Activated CD4-positive, alpha-beta T cell treated with anti-CD3 and anti-CD28 coated beads, Interleukin-2, amount 10 ng/mL, durations not matched to agents 7 days and 5 days (primary cell): ENCODE measurements around the gene GUCY1A1. TPM values are rescaled to one million over a fixed set of nuclear protein-coding genes. Genes with fewer than 3 reads are reported as not detected.

Source experiments
- CTCF ChIA-PET: fragments of 350-600 bp; sonication (Branson Sonifier 250); formaldehyde crosslinking; loops from one replicate; lab custom pipeline; 2021; ENCODE audit warnings: antibody characterized with exemption; lab: Charles Lee
- POLR2A ChIA-PET: fragments of 350-600 bp; sonication (Branson Sonifier 250); formaldehyde crosslinking; loops from one replicate; lab custom pipeline; 2021; ENCODE audit warnings: antibody characterized with exemption; lab: Charles Lee
- DNase-seq: peaks from one replicate; pipeline ENCODE4 v3.0.0-alpha.2; 2020
- H3K27ac Mint-ChIP-seq: one replicate; pipeline ENCODE4 v1.8.0; 2021; ENCODE audit warnings: mild to moderate bottlenecking, moderate library complexity, mixed read lengths
- H3K27me3 Mint-ChIP-seq: one replicate; pipeline ENCODE4 v1.8.0; 2021; ENCODE audit warnings: mixed read lengths
- H3K36me3 Mint-ChIP-seq: one replicate; pipeline ENCODE4 v1.8.0; 2021; ENCODE audit warnings: low read depth, mixed read lengths
- H3K4me1 Mint-ChIP-seq: one replicate; pipeline ENCODE4 v1.8.0; 2021; ENCODE audit warnings: mixed read lengths
- H3K4me3 Mint-ChIP-seq: one replicate; pipeline ENCODE4 v1.8.0; 2021; ENCODE audit warnings: mild to moderate bottlenecking, moderate library complexity, mixed read lengths
- H3K9me3 Mint-ChIP-seq: one replicate; pipeline ENCODE4 v1.8.0; 2021; ENCODE audit warnings: mixed read lengths
- total RNA-seq, 2 experiments: library from RNA; stranded (reverse); gene quantifications; one replicate each; pipeline ENCODE4 v1.2.3, GENCODE V29; 2021

The GUCY1A1 gene
- total RNA-seq, 2 experiments from 2014 or later = not detected

DNA sequence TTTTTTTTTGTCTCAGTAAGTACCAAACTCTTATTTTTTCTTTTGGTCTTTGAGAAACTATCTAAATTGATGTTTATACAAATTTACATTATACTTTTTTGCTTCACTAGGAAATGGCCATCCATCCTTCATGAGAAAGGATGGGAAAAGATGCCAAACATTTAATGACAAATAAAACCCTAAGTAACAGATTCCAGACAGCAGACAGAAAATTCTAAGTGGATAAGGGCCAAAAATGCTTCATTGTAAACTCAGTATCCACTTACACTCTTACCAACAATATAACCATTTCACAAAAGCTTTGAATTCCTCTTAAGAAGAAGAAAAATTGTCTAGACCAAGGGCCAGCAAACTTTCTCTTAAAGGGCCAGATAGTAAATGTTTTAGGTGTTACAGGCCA is 95.7 kb downstream of the GUCY1A1 start:
- Mint-ChIP-seq H3K27ac (no peak overlapping the region), H3K4me1 (peaks cover 6% of the 10 kb centered on the region)

DNA sequence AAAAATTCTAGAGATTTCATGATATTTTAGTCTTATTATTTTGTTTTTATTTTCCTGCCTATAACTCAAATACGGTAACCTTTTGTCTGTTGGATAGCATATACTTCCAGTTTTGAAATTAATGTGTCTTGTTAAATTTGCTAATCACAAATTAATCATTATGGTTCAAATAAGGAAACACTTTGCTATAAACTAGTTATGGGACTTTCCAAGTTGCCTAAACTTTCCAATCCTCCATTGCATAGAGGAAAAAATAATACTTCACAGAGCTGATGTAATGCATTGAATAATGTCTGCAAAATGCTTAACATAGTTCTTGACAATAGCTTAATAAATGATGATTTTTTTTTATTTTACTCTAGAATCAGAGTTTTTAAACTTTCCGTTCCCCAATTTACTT is 96.9 kb downstream of the GUCY1A1 start:
- no peak for DNase-seq
- Mint-ChIP-seq H3K27ac (no peak overlapping the region), H3K9me3 (no peaks in the 10 kb centered on the region), H3K4me1 (peaks cover 4% of the 10 kb centered on the region), H3K27me3 (peaks cover 24% of the 10 kb centered on the region), H3K4me3 (no peak overlapping the region), H3K36me3 (no peaks in the 10 kb centered on the region)
- ChIA-PET POLR2A (no interaction called here), CTCF (no interaction called here)

More for the DNA sequence above, 95.7 kb downstream of the GUCY1A1 start:
- DNase-seq = no peak
- H3K27me3 Mint-ChIP-seq = peaks cover 32% of the 10 kb centered on the region
- no peak overlapping the region for H3K4me3 Mint-ChIP-seq
- CTCF ChIA-PET = no interaction called here
- POLR2A ChIA-PET = no interaction called here
- no peaks in the 10 kb centered on the region for H3K9me3 Mint-ChIP-seq
- H3K36me3 Mint-ChIP-seq = no peaks in the 10 kb centered on the region

DNA sequence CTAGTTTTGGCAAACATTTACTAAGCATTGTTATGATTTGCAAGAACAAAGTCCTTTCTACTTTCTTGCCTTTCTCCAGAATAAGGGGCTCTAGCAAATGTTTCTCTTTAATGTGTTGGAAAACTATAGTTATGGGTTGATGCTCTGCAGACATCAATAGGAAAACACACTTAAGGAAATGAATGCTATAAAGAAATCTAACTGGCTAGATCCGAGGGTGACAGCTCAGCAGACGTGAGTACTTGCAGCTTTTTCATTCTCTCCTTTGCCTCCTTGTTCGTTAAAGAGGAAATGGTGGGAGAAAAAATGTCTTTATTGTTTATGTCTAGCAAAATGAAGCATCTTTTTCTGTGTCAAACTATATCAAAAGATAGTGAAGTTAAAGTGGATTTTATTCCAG is 98.5 kb downstream of the GUCY1A1 start:
- Mint-ChIP-seq H3K36me3 (no peaks in the 10 kb centered on the region), H3K27ac (no peak overlapping the region), H3K9me3 (no peaks in the 10 kb centered on the region), H3K4me3 (no peak overlapping the region), H3K4me1 (peaks cover 3% of the 10 kb centered on the region), H3K27me3 (peaks cover 26% of the 10 kb centered on the region)
- POLR2A ChIA-PET = no interaction called here
- DNase-seq = no peak
- CTCF ChIA-PET = no interaction called here

DNA sequence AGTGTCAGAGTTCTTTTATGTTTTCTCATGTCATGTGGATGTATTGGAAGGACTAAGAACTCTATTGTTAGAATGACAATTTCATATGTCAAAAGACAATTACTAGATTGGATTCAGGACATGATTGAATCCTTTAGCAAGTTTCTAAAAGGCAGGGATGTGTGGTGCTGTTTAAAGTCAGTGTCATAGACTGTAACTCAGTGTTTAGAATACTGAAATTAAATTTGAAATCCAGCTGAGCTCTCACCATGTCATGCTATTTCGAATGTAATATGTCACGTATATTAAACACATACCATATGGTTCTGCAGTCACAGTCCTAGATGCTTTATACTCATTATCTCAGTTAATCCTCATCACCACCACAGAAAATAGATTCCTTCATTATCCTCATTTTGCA is 100.0 kb downstream of the GUCY1A1 start:
- Mint-ChIP-seq H3K27me3 (peaks cover 18% of the 10 kb centered on the region), H3K9me3 (no peaks in the 10 kb centered on the region), H3K27ac (no peak overlapping the region), H3K4me1 (no peaks in the 10 kb centered on the region), H3K4me3 (no peak overlapping the region), H3K36me3 (no peaks in the 10 kb centered on the region)
- ChIA-PET CTCF (no interaction called here), POLR2A (no interaction called here)
- DNase-seq = no peak

DNA sequence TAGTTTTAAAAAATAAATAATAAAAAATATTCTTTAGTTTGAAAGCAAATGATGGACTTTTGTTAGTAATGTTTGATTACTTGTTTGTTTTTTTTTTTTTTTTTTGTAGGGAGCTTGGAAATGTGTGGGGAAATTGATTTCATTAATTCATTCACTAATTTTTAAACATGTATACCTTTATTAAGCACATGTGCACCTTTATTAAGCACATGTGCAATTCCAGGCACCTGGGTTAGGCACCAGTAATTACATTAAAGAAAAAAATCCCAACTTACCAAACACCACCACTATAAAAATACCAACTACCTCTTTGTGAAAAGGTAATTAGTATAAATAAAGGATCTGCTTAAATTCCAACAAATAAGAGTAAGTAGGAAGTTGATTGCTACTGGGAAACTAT is 101.7 kb downstream of the GUCY1A1 start:
- Mint-ChIP-seq H3K4me3 (no peak overlapping the region), H3K4me1 (no peaks in the 10 kb centered on the region), H3K27me3 (peaks cover 10% of the 10 kb centered on the region), H3K36me3 (no peaks in the 10 kb centered on the region), H3K27ac (no peak overlapping the region), H3K9me3 (no peaks in the 10 kb centered on the region)
- CTCF ChIA-PET = no interaction called here
- DNase-seq = no peak
- POLR2A ChIA-PET = no interaction called here

DNA sequence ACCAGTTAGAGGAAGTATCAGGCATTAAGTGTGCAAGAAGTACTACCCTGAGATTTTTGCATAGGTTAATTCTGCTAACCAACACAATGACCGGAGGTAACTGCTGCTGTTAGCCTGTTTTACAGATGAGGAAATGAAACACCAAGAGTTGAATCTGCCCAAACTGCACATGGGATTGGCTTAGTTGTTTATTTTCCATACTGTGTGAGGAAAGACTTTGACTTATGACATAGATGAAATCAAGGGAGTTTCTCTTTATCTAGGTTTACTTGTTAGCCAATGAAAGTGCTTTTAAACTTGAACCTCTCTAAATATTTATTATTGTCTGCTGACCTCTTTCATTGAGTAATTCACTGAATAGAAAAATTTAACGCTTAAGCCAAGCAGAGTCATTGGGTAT is 102.4 kb downstream of the GUCY1A1 start:
- H3K4me3 Mint-ChIP-seq = no peak overlapping the region
- no peaks in the 10 kb centered on the region for H3K4me1 Mint-ChIP-seq
- H3K27me3 Mint-ChIP-seq = peaks cover 10% of the 10 kb centered on the region
- ChIA-PET POLR2A (interaction anchor here (0.6 kb wide), 1 partner anchor 10 kb away, joined by 3 read pairs; no protein-coding TSS in a partner anchor), CTCF (no interaction called here)
- no peaks in the 10 kb centered on the region for H3K36me3 Mint-ChIP-seq
- no peaks in the 10 kb centered on the region for H3K9me3 Mint-ChIP-seq
- DNase-seq = no peak
- H3K27ac Mint-ChIP-seq = no peak overlapping the region

DNA sequence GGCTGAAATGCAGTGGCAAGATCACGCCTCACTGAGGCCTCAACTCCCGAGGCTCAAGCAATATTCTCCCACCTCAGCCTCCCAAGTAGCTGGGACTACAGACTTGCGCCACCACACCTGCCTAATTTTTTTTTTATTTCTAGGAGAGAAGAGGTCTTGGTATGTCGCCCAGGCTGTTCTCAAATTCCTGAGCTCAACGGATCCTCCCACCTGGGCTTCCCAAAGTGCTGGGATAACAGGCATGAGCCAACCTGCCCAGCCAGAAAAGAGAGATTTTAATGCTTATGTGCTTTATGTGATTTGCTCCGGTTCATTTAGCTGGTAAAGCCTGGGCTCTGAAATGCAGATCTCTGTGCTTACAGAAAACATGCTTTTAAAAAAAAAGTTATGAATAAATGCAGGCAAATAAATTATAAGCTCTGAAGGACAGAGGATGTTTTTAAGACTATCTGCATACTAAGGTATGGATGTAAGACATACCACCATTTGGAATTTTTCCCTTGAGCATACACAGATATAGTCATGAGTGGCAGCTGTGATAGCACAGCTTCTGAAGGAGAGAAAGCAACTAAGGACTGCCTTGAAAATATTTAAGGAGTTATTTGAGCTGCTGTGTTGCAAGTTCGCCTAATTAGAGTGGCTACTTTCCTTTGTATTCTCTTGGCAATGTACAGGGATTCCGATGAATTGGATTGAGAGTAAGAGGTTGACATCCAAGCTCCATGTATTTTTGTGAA is 106.0 kb downstream of the GUCY1A1 start:
- no peak for DNase-seq
- ChIA-PET POLR2A (no interaction called here), CTCF (interaction anchor here (0.8 to 0.9 kb wide), 2 partner anchors 11 to 12 kb away, joined by 3 read pairs; no protein-coding TSS in a partner anchor)
- Mint-ChIP-seq H3K4me1 (no peaks in the 10 kb centered on the region), H3K27me3 (peaks cover 5% of the 10 kb centered on the region), H3K27ac (no peak overlapping the region), H3K4me3 (no peak overlapping the region), H3K36me3 (no peaks in the 10 kb centered on the region), H3K9me3 (no peaks in the 10 kb centered on the region)

DNA sequence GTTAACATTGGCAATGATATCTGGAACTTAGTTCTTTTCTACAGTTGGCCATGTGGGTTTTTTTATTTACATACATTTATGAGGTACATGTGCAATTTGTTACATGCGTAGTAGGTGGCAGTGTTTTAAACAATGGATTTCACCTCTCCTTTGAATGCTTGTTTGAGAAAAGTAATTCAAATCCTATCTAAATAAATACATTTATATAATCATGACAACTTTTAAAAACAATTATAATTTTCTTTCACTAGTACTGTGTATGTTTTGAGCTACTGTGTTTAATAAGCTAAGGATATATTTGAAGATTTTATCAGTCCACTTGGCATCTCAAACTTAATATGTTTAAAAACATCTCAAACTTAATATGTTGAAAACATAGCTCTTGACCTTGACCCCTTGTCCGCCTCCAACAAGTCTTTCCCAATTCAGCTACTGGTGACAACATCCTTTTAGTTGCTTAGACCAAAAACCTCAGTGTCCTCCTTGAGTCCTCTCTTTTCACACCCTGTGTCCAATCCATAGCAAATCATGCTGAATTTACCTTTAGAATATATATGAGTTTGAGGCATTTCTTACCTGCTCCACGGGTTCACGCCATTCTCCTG is 106.7 kb downstream of the GUCY1A1 start:
- CTCF ChIA-PET = interaction anchor here (0.8 to 0.9 kb wide), 2 partner anchors 11 to 13 kb away, joined by 3 read pairs; no protein-coding TSS in a partner anchor
- H3K27me3 Mint-ChIP-seq = peaks cover 5% of the 10 kb centered on the region
- no peak overlapping the region for H3K4me3 Mint-ChIP-seq
- no peaks in the 10 kb centered on the region for H3K36me3 Mint-ChIP-seq
- H3K9me3 Mint-ChIP-seq = no peaks in the 10 kb centered on the region
- DNase-seq = no peak
- POLR2A ChIA-PET = no interaction called here
- no peaks in the 10 kb centered on the region for H3K4me1 Mint-ChIP-seq
- H3K27ac Mint-ChIP-seq = no peak overlapping the region

DNA sequence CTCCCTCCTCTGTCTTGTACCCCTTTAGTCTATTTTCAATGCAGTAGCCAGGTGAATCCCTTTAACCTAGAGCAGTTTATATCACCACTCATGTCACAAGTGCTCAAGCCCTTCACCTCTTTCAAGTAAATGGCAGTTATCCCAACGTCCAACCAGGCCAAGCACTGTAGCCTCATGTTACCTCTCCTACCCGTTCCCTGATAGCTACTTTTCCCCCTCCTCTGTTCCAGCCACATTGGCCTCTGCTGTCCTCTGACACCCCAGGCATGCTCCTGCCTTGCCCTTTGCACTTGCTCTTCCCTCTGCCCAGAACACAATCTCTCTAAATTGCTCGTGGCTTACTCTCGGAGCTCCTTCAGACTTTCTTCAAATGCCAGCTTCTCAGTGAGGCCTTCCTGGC is 107.4 kb downstream of the GUCY1A1 start:
- Mint-ChIP-seq H3K4me3 (no peak overlapping the region), H3K9me3 (no peaks in the 10 kb centered on the region), H3K27me3 (peaks cover under 1% of the 10 kb centered on the region), H3K27ac (no peak overlapping the region), H3K4me1 (no peaks in the 10 kb centered on the region), H3K36me3 (no peaks in the 10 kb centered on the region)
- no peak for DNase-seq
- CTCF ChIA-PET = interaction anchor here (0.9 kb wide), 1 partner anchor 10 kb away, joined by 3 read pairs; no protein-coding TSS in a partner anchor
- POLR2A ChIA-PET = no interaction called here

DNA sequence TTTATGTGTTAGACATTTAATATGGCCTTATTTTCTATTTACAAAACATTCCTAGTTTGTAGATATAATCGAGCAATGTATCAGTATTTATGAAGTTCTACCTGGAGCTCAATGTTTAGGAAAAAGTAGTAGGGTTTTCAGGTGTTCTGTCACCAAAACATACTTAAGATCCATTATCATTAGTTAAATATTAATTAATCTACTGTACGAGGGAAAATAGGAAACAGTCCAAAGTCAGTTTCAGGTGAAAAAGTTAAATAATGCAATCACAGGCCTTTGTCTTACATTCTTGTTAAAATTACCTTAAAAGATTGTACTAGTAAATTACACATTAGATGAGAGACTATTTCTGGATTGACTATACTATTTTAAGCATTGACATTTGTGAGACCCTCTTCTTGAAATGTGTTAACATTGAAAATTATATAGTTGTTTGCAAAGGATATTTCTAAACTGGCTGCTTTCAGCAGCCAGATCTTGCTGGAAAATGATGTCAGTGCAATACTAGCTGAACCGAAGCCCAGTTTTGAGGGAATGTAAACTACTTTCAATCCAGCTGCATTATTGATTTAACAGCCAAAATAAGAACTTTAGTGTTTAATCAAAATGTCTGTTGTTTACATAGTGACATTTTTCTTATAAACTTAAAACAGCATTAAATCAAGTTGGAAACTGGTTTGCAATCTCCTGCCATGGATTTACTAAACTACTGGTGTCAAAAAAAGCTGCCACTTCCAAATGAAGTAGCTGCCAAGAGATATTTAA is 111.5 kb downstream of the GUCY1A1 start:
- Mint-ChIP-seq H3K4me1 (no peaks in the 10 kb centered on the region), H3K27me3 (peaks cover 2% of the 10 kb centered on the region), H3K36me3 (no peaks in the 10 kb centered on the region), H3K9me3 (no peaks in the 10 kb centered on the region), H3K4me3 (no peak overlapping the region), H3K27ac (no peak overlapping the region)
- DNase-seq = no peak
- ChIA-PET CTCF (no interaction called here), POLR2A (no interaction called here)

DNA sequence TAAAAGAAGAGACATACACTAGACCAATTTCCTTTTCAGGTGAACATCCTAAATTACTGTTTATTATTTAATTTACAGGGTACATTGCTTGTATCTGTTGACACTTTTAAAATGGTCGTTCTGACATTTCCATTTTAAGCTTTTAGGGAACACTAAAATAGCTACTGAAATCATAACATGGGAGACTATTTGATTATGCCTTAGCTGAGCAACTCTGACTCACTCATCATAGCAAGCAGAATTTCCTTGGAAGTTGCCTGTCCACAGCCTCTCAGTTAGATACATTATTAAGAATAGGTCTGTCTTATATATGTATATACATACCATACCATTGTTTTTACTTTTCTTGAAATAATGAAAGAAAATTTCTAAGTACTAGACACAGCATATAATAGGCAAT is 114.1 kb downstream of the GUCY1A1 start:
- Mint-ChIP-seq H3K4me3 (no peak overlapping the region), H3K4me1 (no peaks in the 10 kb centered on the region), H3K36me3 (no peaks in the 10 kb centered on the region), H3K27me3 (peaks cover 6% of the 10 kb centered on the region), H3K27ac (no peak overlapping the region), H3K9me3 (no peaks in the 10 kb centered on the region)
- POLR2A ChIA-PET = no interaction called here
- CTCF ChIA-PET = no interaction called here
- no peak for DNase-seq

DNA sequence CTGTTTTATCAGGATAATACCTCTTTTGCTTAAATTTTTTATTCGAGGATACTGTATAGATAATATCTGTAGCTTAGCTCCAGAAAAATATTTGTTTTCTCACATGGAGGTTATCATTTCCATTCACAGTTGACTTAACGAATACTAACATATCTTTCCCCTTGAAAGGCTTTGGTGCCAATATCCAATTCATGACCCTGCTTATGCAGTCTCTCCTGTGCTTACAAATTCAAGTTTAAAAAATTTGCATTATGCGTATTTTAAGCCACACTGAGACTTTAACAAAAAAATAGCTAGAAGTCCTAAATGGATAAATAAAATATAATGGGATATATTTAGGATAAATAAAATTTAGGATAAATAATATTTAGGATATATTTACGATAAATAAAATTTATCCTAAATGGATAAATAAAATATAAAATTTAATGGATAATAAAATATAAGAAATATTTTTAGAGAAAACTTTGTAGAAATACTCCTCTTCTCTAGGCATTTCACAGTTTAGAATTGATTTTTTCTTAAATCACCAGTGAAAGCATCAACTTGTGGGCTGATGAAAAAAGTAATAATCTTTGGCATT is 114.7 kb downstream of the GUCY1A1 start:
- H3K4me3 Mint-ChIP-seq = no peak overlapping the region
- no peak for DNase-seq
- CTCF ChIA-PET = no interaction called here
- no peaks in the 10 kb centered on the region for H3K36me3 Mint-ChIP-seq
- no peaks in the 10 kb centered on the region for H3K4me1 Mint-ChIP-seq
- POLR2A ChIA-PET = no interaction called here
- H3K27me3 Mint-ChIP-seq = peaks cover 6% of the 10 kb centered on the region
- no peak overlapping the region for H3K27ac Mint-ChIP-seq
- H3K9me3 Mint-ChIP-seq = no peaks in the 10 kb centered on the region
